GM18870 (cell line): Measurements from ENCODE around the gene CFD.
"Not testable (repeated sequence)": the region's sequence is repeated elsewhere in the genome, so short reads cannot be mapped to it uniquely, and the experiment has no call there.

Experiments used
- ATAC-seq: cut with Tn5 transposase; IDR thresholded peaks from one replicate; pipeline ENCODE4 v1.9.1; 2021; ENCODE audit warnings: moderate library complexity; ENCODE audit not compliant: unreplicated experiment

CFD gene

GRCh38 chr19:887599-887998 lies 28.1 kb downstream of the CFD start:
- ATAC-seq, result no peak

- ATAC-seq, result no peak
Measured at GRCh38 chr19:888581-889385, 29.3 kb downstream of the CFD start.

GRCh38 chr19:889662-890295 lies 30.3 kb downstream of the CFD start:
- ATAC-seq, result no peak

GRCh38 chr19:890831-891230 lies 31.4 kb downstream of the CFD start:
- ATAC-seq, result no peak

GRCh38 chr19:891421-892200 lies 32.1 kb downstream of the CFD start:
- ATAC-seq, result not testable (repeated sequence)

GRCh38 chr19:892243-892893 lies 32.9 kb downstream of the CFD start:
- ATAC-seq, result no peak

- ATAC-seq, result peak; percentile 80
Measured at GRCh38 chr19:892894-893689, 33.6 kb downstream of the CFD start, which contains the start of the genes MED16 and RNU6-9. Gene MED16, minus strand, starts transcription at chr19:893187. Its CDS starts 2,056 bp downstream, at chr19:891131. Gene RNU6-9, plus strand, starts transcription at chr19:893484.

GRCh38 chr19:896434-896833 lies 37.0 kb downstream of the CFD start:
- no peak for ATAC-seq

- no peak for ATAC-seq
Measured at GRCh38 chr19:896999-897398, 37.5 kb downstream of the CFD start.

GRCh38 chr19:897442-898039 lies 38.1 kb downstream of the CFD start:
- no peak for ATAC-seq

GRCh38 chr19:898663-899062 lies 39.2 kb downstream of the CFD start:
- no peak for ATAC-seq

- ATAC-seq, result no peak
Measured at GRCh38 chr19:899336-900042, 40.0 kb downstream of the CFD start.

- ATAC-seq, result no peak
Measured at GRCh38 chr19:900043-900301, 40.5 kb downstream of the CFD start.

- ATAC-seq, result no peak
Measured at GRCh38 chr19:900302-901111, 41.0 kb downstream of the CFD start.

GRCh38 chr19:901216-902092 lies 42.0 kb downstream of the CFD start:
- ATAC-seq, result no peak

- no peak for ATAC-seq
Measured at GRCh38 chr19:902093-902370, 42.6 kb downstream of the CFD start.

GRCh38 chr19:902446-903226 lies 43.2 kb downstream of the CFD start:
- no peak for ATAC-seq
